ENCODE data around the gene FOXK1. TPM values are rescaled to one million over a fixed set of nuclear protein-coding genes. Genes with fewer than 3 reads are reported as not detected.
A peak's percentile ranks its signal among the peaks of the same experiment; 100 is the strongest.

FOXK1 gene
- total and polyA plus RNA-seq, 2 of the 13 experiments (the other 11 are each of a cell fraction or from before 2014, with no cell fraction given): 4.6 to 8.8 TPM

GRCh38 chr7:4775848-4776623 is 93.9 kb downstream of the FOXK1 start (continued):
- TF ChIP-seq, protein P1, sequence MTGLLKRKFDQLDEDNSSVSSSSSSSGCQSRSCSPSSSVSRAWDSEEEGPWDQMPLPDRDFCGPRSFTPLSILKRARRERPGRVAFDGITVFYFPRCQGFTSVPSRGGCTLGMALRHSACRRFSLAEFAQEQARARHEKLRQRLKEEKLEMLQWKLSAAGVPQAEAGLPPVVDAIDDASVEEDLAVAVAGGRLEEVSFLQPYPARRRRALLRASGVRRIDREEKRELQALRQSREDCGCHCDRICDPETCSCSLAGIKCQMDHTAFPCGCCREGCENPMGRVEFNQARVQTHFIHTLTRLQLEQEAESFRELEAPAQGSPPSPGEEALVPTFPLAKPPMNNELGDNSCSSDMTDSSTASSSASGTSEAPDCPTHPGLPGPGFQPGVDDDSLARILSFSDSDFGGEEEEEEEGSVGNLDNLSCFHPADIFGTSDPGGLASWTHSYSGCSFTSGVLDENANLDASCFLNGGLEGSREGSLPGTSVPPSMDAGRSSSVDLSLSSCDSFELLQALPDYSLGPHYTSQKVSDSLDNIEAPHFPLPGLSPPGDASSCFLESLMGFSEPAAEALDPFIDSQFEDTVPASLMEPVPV (CRISPR knock-in tag; IDR thresholded peaks at IDR 0.05): no peak
- TF ChIP-seq ARNT2 (CRISPR knock-in tag; IDR thresholded peaks at IDR 0.05; ENCODE audit: low read depth): 0 out of 2 replicates have a peak, but pooled peaks have one; percentile 46
- TF ChIP-seq CEBPZ (IDR thresholded peaks at IDR 0.05; ENCODE audit: low read length): no peak
- TF ChIP-seq, protein P2, sequence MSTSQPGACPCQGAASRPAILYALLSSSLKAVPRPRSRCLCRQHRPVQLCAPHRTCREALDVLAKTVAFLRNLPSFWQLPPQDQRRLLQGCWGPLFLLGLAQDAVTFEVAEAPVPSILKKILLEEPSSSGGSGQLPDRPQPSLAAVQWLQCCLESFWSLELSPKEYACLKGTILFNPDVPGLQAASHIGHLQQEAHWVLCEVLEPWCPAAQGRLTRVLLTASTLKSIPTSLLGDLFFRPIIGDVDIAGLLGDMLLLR (CRISPR knock-in tag; IDR thresholded peaks at IDR 0.05): 0 out of 2 replicates have a peak, but pooled peaks have one; percentile 9
- 0 out of 2 replicates have a peak, but pooled peaks have one; percentile 5 for TF ChIP-seq NCOA2 (CRISPR knock-in tag; IDR thresholded peaks at IDR 0.05)
- TF ChIP-seq, protein P3, sequence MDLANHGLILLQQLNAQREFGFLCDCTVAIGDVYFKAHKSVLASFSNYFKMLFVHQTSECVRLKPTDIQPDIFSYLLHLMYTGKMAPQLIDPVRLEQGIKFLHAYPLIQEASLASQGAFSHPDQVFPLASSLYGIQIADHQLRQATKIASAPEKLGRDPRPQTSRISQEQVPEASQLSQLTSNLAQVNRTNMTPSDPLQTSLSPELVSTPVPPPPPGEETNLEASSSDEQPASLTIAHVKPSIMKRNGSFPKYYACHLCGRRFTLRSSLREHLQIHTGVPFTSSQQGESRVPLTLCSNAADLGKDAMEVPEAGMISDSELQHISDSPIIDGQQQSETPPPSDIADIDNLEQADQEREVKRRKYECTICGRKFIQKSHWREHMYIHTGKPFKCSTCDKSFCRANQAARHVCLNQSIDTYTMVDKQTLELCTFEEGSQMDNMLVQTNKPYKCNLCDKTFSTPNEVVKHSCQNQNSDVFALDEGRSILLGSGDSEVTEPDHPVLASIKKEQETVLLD (CRISPR knock-in tag; IDR thresholded peaks at IDR 0.05; ENCODE audit: low read depth): 0 out of 2 replicates have a peak, but pooled peaks have one; percentile 4
- TF ChIP-seq CBX5 (CRISPR knock-in tag; IDR thresholded peaks at IDR 0.05; ENCODE audit: borderline replicate concordance): 0 out of 2 replicates have a peak, but pooled peaks have one; percentile 6
- TF ChIP-seq KDM5A (IDR thresholded peaks at IDR 0.05; ENCODE audit: borderline replicate concordance, low read length): peak; percentile 85
- no peak for TF ChIP-seq ZNF564 (CRISPR knock-in tag; IDR thresholded peaks at IDR 0.05)

Data from HepG2 (cell line).